HTR-8/SVneo (cell line): ENCODE data around the gene HDAC4.

Source experiments
- DNase-seq: peaks from one replicate; pipeline ENCODE4 v3.0.0; 2011; ENCODE audit warnings: low spot score, mixed read lengths; ENCODE audit not compliant: insufficient read length
- FAIRE-seq: peaks from 2 replicates; lab custom pipeline; 2011; peaks lifted over from hg19 to GRCh38; lab: Jason Lieb, UNC

Gene HDAC4

DNA sequence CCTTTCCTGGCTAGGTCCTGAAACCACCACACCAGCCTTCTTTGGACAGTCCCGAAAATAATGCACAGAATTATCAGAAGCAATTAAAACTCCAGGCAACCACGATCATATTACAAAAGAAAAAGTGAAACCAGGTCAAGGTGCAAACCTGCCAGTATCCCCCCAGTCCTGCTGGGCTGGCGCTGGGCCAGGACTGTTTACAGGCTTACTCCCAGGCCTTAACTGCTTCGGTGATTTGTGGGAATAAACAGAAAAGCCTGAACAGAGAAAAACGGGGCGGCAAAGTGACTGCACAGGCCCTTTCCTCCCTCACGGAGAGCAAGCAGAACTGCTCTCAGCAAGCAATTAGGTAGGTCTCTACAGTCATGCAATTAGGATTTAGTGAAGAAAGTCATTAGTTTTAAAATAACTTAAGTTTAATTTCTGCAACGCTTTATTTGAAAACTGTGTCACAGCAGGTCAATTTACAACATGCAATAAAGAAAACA, 1.3 kb downstream of the HDAC4 start:
- no peak for FAIRE-seq

DNA sequence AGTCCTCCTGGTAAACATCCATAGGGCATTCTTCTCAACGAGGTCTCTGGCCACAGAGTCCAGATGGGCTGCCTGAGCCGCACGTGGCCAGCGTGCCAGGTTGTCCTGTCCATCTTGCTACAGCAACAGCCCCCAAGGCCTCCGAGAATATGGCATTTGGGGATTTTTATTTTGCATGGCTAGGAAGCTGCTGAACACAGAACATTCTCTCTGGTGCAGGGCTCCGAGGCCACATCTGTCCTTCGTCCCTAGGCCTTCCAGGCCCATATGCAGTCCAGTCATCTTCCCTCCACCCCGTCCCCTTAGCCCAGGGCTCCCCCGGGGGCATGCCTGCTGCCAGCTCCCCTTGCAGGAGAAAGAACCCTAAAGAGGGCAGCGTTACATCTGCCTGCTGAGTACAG, 2.3 kb downstream of the HDAC4 start:
- no peak for FAIRE-seq
- DNase-seq: no peak

More for the DNA sequence above, 1.3 kb downstream of the HDAC4 start:
- DNase-seq: no peak

DNA sequence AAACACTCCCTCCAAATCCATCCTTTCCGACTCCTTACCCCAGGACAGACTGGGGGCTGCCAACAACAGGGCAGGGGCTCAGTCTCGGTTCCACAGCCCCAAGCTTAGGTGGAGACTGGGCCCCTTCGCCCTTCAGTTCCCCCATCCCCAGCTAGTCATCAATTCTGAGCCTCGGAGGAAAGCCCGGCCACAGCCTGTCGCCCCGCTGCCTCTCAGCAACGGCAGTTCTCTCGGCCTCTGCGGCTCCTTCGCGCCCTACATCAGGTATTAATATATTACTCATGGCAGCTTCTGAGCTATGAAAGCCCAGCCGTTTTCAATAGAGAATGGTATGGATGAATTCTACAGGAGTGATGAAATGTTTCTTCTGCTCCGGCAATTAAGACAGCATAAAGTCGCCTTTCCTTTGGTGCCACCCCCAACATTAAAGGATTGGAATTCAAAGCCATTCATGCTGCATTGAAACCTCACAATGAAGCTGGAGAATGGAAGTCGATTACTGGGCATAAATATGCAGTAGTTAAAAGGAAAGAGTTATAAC, 2.8 kb downstream of the HDAC4 start:
- FAIRE-seq: no peak

DNA sequence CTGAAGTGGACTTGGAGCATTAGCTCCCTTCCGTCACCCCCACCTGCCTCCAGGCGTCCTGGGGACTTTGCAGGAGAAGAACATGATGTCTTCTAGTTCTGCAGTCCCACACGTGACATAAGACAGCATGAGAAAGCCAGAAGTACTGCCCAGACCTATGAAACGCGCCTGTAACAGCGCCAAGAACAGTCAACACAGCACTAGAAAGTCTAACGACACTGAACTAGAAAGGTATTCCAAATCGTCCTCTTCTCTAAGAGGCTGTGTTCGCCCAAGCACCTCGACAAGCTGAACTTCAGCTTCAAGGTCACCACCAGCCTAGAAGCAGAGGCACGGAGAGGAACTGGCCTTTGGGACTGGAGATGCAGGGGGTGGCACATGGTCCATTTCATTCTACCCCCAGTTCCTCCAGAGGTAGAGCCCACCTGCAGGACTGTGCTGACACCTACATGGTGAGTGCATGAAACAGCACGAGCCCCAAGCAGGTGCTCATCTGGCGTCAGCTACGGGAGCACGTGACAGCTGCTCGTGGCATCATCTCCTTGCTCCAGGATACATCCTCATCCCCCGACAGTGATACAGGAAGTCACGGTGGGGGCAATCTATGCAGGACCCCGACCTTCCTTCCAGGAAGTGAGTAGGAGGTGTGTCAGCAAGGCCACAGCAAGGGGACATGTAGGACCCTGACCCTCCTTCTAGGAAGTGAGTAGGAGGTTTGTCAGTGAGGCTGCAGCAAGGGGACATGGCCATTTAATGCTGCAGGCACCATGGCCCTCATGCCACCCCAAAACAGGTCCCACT, 3.7 kb downstream of the HDAC4 start:
- DNase-seq (no peak), FAIRE-seq (no peak)

More for the DNA sequence above, 2.8 kb downstream of the HDAC4 start:
- no peak for DNase-seq

DNA sequence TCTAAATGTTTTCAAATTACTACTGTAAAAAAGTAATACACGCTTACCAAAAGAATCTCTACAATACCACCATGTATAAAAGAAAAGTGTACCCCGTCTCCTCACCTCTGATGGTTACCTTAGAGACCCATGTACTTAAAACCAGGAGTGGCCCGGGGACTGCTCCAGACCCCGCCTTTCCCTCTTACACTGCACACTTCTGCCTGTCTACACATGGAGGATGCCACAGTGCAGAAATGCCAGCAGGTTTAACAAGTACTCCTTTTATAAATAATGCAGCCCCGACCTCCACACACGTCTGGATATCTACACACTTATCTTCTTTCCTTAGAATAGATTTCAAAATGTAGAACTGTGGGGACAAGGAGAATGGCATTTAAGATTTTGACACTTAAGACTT, 5.3 kb downstream of the HDAC4 start:
- FAIRE-seq: no peak
- DNase-seq: no peak

DNA sequence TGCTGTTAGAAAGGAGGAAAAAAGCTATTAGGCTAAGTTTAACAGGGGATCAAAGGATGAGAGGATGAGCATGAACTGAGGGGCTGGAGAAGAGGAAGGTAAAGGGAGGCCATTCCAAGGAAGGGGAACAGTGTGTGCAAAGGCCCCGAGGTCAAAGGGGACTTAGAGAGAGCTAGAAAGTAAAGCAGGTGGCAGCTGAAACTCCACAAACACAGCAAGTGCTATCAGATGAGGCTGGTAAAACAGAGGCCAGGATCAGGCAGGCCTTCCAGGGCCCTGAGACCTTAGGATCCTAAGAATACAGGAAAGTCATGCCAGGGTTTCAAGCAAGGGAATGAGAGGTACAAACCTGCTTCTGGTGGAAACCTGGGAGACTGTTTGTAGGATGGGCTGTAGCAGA, 5.8 kb downstream of the HDAC4 start:
- DNase-seq: no peak
- no peak for FAIRE-seq

DNA sequence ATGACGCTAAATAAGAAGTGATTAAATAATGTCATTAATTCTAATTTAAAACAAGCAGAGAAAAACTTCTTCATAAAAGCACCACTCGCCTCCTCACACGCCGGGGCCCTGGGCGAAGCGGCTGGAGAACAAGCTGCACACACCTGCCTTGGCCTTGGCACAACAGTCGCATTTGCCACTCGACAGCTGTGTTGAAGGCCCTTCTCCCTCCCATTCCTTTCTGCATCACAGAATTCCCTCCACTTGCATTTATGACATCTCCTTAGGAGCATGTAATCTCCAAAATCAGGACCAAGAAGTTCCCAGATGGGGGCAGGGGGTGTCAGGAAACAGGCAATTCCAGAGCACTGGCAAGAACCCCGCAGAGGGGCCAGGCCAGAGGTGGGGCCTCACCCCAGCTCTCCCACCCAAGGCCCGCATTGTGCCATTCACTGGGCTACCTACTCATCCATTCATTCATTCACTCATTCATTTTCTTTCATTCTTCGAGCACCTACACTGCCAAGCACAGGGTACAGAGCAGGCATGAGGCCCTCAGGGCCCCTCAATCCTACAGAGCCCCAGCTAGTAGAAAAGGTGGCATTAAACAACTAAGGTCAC, 6.4 kb downstream of the HDAC4 start:
- DNase-seq (no peak), FAIRE-seq (no peak)

DNA sequence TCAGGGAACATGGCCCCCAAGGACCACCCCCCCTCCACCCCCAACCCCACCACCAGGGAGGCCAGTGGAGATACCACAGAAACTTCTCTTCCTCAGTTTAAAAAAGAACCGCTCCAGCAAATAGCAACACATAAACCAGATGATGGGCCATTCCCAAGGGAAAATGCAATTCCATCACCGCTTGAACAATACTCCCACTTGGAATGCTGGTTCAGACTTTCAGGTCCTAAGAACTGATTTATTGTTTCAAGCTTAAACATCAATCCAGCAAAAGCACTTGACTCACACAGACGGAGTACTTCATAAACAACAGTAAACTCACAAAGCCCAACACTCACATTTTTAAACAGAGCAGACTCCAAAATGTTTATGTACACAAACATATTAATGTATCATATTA, 6.9 kb downstream of the HDAC4 start:
- no peak for FAIRE-seq
- no peak for DNase-seq

DNA sequence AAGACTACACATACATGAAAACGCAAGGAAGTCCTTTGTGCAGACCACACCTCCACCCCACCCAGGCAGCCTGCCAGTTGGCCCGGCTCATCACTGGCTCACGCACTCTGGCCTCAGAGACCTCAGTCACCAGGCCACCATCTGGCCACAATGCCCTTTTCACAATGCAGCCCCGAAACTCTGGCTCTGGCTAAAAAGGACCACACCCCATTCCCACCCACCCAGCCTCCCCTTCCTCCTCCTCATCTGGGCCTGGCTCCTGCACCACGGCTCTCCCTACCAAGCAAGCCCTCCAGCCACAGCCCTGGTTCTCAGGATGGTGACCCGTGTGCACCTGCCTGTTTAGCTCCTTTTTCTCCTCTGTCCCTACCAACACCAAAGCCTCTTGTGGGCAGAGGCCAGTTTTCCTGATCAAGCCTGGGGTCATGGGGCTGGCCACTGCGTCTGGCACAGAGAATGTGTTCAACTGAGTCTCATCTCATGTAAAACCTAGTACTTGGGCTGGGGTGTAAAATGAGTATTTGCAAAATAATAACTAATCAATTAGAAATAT, 7.4 kb downstream of the HDAC4 start:
- DNase-seq: no peak
- FAIRE-seq: no peak

DNA sequence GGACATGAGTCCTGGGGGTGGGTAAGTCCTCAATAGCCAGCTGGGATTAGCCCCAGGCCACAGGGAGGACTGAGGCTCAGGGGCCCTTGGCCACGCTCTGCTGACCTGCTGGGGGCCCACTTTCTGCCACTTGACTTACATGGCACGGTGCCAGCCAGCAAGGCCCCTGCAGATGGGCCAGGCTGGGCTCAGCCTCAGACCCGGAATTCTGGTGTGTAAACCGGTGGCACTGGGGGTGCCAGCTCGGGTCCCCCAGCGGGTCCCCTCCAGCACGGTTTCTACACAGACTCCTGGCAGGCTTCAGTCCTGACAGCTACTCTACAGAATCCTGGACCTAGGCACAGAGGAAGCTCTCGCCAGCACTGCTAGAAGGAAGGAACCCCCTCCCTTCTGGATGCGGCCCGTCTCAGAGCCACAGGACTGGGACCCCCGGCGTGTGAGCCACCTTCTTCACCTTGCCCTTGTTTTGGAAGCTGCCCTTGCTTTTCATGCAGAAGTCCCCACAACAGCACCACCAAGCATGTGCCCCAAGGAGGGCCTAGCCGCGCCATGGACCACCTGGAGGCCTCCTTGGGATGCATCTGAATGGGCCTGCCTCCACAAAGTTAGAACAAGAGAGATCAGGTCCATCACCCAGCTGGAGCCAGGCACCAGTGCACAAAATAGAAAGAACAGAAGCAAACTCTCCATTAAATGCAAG, 8.0 kb downstream of the HDAC4 start:
- DNase-seq (no peak), FAIRE-seq (no peak)

DNA sequence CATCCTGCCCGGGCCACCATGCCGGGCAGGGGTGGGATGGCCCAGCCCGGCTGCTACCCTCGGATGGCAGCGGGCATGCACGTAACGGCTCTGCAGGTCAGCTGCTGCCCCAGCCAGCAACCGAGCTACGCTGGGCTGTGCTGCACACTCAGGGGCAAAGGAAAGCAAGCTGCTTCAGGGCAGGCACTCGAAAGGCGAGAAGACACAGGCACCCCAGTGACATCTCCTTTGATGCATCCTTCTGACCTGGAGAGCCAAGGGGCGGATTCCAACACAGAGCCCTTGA, 8.8 kb downstream of the HDAC4 start:
- FAIRE-seq: no peak
- no peak for DNase-seq

DNA sequence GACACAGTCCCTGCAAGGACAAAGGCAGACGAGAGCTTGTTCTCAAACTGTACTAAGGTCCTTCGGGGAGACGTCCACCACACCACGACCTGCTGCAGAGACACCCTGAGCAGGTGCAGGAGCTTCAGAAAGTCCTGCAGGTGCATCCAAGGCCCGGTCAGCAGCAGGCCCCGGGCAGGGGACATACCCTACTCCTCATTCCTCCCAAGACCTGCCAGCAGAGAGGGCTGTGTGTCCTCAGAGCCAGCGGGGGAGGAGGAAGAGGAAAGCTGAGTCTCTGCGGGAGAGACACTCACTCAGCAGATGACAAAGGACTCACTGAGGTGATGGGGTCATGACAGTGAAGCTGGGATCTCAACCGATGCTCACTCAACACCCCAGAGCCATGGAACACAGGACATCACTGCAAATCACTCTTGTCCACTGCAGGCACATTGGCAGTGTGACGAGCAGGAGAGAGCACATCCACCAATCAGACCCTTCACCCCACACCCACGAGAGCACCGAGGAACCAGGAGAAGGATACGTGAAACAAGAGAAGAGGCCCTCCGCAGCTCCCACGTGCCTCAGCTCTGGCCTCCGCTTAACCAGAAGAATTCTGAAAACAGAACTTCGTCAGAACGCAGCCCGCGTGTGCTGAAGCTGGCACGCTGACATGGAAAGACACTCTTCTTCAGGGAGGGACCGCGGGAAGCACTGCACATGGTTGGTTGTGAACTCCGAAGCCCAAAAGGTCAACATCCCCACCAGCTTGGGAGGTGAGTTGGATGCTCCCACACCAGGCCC, 9.3 kb downstream of the HDAC4 start:
- FAIRE-seq (no peak), DNase-seq (no peak)

DNA sequence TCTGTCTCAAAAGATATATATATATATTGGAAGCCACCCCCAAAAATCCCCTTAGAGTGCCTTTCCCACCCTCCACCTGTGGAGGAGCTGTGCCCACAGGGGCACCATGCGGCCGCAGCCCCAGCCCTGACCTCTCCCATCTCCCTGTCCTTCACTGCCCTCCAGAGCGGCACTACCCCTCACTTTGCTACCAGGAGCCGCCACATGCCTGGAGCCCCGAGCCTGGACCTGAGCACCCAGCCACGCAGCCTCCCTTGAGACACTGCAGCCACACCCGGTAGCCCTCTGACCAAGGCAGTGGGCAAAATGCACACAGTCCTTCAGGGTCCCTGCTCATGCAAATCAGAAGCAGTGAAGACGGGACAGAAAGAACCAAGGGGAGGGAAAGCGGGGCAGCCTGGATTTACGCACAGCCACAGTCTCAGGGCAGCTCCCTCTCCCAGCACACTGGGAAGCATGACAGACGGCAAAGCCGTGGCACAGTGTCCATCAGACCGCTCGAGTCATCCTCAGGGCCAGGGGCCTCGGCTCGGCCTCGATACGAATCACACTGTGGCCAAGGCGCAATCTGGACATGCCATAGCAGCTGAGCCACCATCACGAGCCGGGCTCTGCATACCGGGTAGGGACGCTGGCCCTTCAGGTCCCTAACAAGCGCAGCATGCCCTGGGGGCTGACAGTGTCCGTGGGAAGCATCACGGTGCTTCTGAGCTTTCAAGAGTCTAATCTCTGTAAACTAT, 10.1 kb downstream of the HDAC4 start:
- DNase-seq (no peak), FAIRE-seq (no peak)

DNA sequence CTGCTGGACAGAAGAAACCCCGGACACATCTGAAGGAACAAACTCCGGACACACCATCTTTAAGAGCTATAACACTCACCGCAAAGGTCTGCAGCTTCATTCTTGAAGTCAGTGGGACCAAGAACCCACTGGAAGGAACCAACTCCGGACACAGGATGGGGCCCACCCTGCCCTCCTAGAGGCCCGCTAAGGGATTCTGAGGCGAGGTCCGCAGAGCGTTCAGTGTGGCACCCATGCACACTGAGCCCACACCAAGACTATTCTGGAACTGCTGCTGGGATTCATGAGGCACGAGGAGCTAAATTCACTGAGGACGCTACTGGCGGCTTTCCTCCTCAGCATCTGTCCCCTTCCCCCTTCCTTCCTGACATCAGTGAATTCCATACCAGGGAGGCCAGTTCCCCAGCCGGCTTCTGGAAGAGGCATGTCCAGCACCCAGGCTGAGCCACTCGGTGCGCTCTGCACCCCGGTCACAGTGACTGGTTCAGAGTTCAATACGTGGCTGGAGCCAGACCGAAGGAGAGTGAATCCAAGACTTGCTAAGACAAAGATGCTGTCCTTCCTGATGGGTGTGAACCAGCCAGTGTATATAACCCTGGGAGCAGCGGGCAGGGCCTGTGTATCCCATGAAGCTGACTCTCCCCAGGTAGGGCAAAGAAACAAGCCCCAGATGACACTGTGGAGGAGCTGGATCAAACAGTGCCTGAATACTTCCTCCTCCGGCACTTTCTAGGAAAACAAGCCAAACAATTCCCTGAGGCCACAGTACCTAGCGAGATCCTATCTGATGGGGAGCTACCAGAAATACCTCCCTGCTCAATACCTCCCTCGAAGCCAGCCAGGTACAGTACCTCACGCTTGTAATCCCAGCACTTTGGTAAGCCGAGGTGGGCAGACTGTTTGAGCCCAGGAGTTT, 11.1 kb downstream of the HDAC4 start:
- no peak for FAIRE-seq
- DNase-seq: no peak

DNA sequence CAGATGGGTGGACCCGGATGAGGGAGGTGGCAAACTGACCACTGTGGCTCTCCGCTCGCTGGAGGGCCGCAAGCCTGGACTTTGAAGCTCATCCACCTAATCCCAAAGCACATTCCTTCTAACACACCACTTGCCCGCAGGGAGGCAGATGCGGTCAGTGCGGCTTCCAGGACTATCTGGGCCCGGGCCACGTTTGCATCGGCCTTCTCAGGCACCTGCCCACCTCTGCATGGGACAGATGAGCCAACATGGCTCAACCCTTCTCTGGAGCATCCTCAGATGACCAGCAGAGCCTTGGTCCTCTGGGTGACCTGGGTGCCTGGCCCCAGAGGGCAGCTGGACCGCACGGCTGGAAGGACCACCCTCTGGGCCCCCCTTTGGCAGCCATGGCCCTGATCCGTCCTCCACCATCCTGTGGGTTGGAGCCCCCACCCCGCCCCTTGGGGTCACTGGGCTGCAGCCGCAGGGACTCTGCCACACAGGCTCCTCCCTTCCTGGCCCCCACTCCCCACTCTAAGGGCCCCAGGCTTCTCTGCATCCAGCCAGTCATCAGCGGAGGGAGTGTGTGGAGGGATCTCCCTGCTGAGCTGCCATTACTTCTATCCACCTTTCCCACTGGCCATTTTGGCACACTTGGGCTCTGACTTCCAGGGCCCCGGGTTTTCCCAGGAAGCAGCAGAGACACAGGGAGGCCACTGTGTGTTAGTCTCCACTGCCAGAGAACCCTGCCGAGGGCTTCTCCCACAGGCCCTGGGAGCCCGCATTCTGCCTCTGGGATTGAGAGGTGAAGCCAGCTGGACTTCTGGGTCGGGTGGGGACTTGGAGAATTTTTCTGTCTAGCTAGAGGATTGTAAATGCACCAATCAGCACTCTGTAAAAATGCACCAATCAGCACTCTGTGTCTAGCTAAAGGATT, 12.3 kb downstream of the HDAC4 start:
- DNase-seq (no peak), FAIRE-seq (no peak)

DNA sequence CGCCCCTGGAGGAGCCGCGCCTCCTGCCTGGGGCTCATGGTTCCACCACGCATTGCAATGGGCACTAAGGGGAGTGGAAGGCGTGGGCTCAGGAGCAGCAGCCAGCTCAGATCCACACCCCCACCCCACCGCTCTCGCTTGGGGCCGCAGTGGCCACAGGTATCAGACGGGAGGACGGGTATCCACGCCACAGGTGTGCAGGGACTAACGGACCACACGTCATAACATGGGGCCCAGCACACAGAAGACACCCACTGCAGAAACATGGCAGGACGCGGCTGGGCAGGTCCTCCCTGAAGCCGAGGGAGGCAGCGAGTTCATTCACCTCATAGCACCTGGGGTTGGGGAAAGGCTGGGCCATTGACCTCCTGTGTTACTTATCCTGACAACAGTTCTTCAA, 13.0 kb downstream of the HDAC4 start:
- DNase-seq (no peak), FAIRE-seq (no peak)

DNA sequence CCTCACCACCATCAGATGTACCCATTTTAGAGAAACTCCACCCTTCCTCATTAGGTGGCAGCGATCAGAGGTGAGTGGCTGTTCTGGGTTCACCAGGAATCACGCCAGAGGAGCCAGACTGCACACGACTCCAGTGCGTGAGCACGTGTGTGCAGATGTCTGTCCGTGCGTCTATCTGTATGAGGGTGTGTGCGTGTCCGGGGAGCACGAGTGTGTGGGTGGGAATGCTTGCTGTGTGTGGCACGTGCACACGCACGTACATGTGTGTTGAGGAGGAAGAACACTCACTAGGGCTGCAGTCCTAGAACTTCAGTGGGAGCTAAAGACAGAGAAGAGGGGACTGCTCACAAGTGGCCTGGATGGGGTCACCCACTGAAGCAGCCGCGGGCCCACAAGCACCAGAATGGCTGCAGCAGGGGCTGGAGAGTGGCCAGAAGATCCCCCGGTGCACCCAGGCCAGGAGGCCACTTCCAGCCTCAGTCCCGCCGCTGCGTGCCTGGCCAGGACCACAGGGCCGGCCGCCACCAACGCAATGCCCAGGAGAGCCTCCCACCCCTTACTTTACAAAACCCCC, 13.9 kb downstream of the HDAC4 start:
- no peak for DNase-seq
- no peak for FAIRE-seq
